Brain pericyte (primary cell): Measurements from ENCODE around the gene B4GALT6.

Source experiments
- DNase-seq: peaks from one replicate; pipeline ENCODE4 v3.0.0-alpha.2; 2012; ENCODE audit warnings: low read depth, low spot score

Gene B4GALT6

DNA sequence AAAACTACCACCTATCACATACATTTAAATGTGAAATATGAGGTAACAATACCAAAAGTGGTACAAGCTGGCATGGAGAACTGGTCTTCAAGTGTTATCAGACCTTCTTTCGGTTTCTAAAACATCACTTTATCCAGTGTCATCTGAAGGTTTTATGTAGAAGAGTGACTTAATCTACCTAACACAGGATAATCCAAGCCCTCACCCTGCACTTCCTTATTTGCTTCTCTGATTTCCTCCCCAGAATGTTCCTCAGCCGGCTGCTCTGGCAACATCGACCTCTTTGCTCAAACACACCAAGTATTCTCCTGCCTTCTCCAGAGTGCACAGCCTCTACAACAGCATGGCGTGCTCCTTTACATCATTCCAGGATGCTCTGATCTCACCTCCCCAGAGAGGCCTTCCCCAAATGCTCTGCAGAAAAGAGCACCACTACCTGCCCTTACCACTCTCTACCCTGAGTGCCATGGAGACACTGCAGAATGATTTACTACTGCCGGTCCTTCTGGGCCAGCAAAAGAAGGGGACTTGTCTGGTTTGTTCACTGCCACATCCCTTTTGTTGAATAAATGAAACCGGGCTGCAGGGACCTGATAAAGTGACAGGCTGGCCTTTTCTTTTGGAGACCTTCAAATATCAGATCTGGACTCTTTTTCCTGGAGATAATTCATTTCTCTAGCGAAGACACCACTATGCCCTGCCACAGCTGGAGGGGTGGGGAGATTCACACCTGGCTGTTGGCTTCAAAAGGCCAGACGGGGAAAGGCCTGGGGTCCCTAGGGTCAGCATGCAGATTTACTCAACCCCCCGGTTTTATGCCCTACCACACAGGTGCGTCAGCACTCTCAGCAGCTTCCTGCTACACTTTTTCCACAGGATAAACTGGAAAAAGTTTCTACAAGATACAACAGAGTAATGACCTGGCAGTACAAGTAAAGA, 50.7 kb downstream of the B4GALT6 start:
- DNase-seq: no peak

DNA sequence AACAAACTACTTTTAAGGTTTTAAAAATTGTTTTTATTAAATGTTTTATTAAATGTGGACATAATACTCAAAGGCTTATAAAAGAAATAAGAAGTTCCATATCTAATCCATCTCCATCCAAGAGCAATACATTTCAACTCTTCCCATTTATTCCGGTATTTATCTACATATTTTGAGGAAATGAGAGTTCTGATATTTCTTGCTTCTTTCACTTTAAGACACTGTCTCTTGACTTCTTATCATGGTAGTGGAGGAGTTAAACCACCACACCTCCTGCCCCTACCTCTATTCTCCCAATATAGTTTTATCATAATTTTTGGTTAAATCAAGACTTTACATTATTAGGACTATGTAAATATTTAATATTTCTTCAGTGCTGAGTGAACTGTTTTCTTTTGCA, 52.0 kb downstream of the B4GALT6 start:
- no peak for DNase-seq

DNA sequence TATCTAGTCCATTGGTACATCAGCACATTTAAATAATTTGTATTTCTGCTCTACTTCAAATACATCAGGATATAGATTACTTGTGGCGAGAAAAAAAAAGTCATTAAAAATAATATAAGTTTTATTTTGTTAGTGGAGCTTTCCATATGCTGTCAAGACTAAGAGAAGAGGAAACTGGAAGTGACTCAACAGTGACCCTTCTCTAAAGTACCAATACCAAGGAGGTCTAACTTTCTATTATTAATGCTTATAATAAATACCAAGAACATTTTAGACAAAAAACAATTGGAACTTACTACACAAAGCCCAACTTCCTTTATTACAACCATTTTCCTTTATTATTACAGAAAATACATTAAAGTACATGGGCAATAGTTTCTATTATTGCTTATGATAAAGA, 52.9 kb downstream of the B4GALT6 start:
- no peak for DNase-seq

- no peak for DNase-seq
Measured at GRCh38 chr18:31630549-31630948, 53.8 kb downstream of the B4GALT6 start.

DNA sequence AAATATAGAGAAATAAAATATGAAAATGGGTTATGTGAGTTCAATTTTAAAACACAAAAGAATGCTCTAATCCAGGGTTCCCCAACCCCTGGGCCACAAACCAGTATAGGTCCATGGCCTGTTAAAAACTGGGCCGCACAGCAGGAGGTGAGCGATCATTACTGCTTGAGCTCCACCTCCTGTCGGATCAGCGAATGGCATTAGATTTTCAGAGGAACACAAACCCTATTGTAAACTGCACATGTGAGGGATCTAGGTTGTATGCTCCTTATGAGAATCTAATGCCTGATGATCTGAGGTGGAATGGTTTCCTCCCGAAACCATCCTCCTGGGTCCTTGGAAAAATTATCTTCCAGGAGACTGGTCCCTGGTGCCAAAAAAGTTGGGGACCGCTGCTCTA, 58.0 kb downstream of the B4GALT6 start:
- DNase-seq: no peak

GRCh38 chr18:31624892-31625640, 59.3 kb downstream of the B4GALT6 start:
- DNase-seq: no peak

DNA sequence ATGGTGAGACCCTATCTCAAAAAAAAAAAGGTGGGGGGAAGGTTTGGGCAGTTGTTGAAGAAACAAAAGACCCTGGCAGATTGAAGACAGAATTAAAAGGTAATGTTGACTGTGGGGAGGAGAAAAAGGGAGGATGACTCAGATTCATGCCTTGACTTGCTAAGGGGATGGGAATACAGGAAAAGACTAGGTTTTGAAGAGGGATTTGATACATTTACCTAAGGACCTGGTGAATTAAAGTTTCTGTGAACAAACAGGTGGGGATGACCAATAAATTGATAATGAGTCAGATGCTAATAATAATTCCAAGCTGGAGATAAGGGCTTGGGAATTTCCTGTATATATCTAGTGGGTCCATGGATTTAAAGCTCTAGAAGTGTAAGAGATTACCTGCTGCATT, 65.1 kb downstream of the B4GALT6 start:
- DNase-seq: no peak

DNA sequence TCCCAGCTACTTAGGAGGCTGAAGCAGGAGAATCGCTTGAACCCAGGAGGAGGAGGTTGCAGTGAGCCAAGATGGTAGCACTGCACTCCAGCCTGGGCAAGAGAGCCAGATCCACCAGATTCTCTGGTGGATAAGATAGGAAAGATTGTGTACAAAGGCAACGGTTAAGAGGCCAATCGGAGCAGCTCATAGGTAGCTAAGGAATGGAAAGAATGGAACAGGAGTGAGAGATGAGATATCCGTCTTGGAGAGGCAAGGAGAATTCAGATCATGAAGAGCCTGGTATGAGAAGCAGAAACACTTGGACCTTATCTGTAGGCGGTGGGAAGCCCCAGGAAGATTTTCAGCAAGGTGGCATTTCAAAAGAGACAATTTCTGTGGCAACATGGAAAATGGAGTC, 65.6 kb downstream of the B4GALT6 start:
- no peak for DNase-seq

- no peak for DNase-seq
Measured at GRCh38 chr18:31617031-31617717, 67.2 kb downstream of the B4GALT6 start.

DNA sequence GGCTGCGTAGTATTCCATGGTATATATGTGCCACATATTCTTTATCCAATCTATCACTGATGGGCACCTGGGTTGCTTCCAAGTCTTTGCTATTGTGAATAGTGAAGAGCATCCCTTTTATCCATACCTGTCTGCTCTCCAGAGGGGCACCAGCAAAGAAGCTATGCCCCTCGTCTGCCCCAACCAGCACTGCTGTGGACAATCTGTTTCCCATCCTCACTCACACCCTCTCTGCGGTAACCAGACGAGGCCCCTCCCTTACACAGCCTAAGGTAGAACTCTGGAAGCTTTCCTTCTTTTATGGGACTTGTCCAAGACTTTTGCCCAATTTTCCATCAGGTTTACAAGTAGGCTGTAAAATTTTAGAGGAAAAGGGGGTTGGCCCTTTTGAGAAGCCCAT, 67.8 kb downstream of the B4GALT6 start:
- no peak for DNase-seq

GRCh38 chr18:31614044-31614443, 70.3 kb downstream of the B4GALT6 start:
- no peak for DNase-seq

GRCh38 chr18:31612124-31612523, 72.3 kb downstream of the B4GALT6 start:
- no peak for DNase-seq

DNA sequence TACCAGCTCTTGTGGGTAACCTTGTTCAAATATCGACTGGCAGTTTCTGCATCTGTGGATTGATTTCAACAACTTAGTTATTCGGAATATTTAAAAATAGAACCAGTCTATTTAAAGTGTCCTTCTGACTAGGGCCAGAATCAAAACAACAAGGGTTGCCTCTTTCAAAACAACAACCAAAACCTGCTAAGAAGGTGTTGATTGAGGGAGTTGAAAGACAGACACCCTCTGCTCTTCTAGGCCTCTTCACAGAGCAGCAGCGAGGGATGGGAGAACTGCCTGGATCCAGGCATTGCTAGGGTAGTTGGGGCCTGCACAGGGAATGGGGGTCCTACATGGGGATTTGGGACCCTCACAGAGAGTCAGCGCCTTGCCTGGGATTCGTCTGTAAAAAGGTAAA, 72.9 kb downstream of the B4GALT6 start:
- no peak for DNase-seq

- DNase-seq: no peak
Measured at GRCh38 chr18:31610286-31611205, 73.8 kb downstream of the B4GALT6 start.

- no peak for DNase-seq
Measured at GRCh38 chr18:31609886-31610285, 74.5 kb downstream of the B4GALT6 start.

GRCh38 chr18:31607384-31607783, 77.0 kb downstream of the B4GALT6 start:
- no peak for DNase-seq

DNA sequence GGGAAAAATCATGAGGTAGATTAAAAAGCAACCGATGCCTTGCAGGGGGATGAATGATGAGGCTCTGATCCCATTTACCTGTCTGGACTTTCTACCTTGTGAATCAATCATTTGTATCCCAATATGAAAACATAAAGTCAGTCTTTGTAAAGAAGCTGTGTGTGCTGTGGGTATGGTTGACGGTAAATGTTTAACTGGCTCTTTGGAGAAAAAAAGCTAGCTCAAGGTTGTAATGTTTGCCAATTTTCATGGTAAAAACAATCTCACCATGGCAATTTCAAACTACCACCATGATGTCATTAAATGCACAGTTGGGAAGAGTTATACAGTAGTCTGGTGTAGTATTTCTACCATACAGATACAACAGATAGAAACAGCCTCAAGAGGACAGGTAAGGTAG, 78.1 kb downstream of the B4GALT6 start:
- DNase-seq: no peak

- no peak for DNase-seq
Measured at GRCh38 chr18:31603315-31603714, 81.1 kb downstream of the B4GALT6 start.

DNA sequence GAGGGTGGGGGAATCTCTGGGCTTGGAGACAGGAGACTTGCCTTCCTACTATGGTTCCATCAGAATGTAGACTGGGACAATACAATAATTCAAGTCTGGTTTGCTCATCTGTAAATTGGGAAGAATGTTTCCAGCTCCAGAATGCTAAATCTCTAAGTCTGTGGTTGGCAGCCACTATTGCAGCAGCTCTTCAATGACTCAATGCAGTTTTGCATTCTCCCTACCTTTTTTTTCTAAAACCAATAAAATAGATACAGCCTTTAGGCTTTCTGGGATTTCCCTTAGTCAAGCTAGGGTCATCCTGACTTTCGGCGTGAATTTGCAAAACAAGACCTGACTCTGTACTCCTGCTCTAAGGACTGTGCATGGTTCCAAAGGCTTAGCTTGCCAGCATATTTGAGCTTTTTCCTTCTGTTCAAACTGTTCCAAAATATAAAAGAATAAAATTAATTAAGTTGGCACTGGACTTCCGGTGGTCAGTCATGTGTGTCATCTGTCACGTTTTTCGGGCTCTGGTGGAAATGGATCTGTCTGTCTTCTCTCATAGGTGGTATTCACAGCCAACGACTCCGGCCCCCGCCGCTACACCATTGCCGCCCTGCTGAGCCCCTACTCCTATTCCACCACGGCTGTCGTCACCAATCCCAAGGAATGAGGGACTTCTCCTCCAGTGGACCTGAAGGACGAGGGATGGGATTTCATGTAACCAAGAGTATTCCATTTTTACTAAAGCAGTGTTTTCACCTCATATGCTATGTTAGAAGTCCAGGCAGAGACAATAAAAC, 86.2 kb downstream of the B4GALT6 start:
- DNase-seq: no peak

GRCh38 chr18:31596081-31596872, 88.1 kb downstream of the B4GALT6 start:
- DNase-seq: no peak
